Skin of body (tissue), 2 donors: ENCODE results near the gene ADCY10. TPM values are rescaled to one million over a fixed set of nuclear protein-coding genes. Genes with fewer than 3 reads are reported as not detected.
"Not testable (repeated sequence)": the region's sequence is repeated elsewhere in the genome, so short reads cannot be mapped to it uniquely, and the experiment has no call there.

Source experiments
- DNase-seq: peaks from one replicate; lab custom pipeline; 2025; lab: John Stamatoyannopoulos, UW
- total RNA-seq: library from RNA; depleted of rRNA; stranded (reverse); fragments of >200 nt; gene quantifications from one replicate; pipeline ENCODE4 v1.2.3, GENCODE V29; 2014

ADCY10 gene
- total RNA-seq, 1 donor from 2014 or later, result 0.20 TPM

DNA sequence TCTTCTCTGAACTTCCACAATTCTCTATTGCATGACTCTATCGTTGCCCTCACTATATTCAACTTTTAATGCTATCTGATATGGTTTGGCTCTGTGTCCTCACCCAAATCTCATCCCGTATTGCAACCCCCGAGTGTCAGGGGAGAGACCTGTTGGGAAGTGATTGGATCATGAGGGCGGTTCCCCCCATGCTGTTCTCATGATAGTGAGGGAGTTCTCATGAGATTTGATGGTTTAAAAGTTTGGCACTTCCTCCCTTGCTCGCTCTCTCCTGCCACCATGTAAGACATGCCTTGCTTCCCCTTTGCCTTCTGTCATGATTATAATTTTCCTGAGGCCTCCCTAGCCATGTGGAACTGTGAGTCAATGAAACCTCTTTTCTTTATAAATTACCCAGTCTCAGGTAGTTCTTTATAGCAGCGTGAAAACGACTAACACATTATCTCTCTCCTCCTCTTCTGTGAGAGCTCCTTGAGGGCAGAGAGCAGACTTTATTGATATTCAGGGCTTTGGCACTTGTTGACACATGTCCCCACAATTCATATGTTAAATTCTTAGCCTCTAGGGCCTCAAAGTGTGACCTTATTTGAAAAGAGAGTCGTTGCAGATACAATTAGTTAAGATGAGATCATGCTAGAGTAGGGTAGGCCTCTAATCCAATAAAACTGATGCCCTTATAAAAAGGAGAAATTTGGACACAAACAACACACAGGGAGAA, 52.1 kb downstream of the ADCY10 start:
- DNase-seq, result no peak

- DNase-seq, result no peak
These were observed 53.6 kb downstream of the ADCY10 start for GRCh38 chr1:167860231-167860923.

DNA sequence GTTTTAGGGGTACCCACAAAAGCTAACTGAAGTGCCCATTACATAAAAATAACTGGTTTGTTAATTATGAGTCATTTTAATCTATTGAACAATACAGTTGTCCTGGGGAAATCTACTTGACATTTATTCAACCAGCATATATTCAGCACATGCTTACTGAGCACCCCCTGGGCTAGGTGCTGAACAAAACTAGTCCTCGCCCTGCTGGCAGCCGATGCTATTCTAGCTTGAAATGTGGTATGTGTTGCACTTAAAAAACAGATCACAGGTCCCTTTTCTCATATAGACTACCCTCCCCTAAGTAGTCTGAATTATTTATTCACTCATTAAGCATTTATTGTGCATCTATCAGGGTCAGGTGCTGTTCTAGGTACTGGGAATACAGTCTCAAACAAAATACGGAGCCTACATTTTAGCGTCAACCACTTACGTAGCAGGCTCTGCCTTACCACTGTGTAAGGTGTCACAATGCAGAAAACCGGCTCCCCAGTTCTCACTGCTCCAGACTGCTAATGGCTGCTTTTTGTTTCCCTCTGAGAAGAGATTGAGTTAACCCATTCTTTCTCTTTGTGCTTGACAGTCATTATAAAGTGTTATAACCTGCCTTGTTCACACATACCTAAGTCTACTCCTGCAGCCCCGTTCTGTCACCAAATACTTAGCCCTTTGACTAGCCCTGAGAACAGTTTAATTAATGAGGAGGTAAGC, 57.1 kb downstream of the ADCY10 start:
- no peak for DNase-seq

DNA sequence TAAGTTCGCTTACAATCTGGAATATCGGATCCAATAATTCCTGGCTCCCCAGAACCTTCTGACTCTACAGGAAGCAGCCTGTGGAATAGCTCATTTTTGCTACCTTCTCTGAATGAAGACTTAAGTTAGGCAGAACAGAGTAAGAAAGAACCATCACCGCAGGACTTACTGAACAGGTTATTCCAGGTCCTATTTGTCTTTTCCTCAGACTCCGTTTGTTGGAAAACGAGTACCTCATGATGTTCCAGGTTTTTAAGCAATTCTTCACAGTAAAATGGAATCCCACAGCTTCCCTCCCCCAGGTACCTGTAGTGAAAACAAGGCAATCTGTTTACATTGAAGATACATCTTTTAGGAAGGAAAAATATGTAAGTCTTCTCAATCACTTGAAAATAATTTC, 59.8 kb downstream of the ADCY10 start:
- no peak for DNase-seq

- DNase-seq, result no peak
These were observed 64.3 kb downstream of the ADCY10 start for GRCh38 chr1:167849666-167850065.

DNA sequence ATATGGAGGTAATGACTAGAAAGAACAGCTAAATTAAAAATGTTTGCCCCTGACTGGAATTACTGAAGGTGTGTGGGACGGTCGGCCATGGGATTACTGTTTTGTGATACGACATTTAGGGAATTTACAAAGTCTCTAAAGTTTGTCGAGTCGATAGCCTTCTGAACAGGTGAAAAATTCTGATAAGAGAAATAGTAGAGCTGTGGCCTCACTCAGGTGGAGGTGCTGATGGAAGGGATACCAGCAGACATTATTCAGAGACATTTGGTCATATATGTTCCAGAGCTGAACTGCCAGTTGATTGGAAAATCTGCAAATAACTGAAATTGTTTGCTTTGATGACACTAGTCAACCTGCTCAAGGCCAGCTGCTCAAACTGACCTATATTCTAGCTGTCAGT, 71.1 kb downstream of the ADCY10 start:
- no peak for DNase-seq

DNA sequence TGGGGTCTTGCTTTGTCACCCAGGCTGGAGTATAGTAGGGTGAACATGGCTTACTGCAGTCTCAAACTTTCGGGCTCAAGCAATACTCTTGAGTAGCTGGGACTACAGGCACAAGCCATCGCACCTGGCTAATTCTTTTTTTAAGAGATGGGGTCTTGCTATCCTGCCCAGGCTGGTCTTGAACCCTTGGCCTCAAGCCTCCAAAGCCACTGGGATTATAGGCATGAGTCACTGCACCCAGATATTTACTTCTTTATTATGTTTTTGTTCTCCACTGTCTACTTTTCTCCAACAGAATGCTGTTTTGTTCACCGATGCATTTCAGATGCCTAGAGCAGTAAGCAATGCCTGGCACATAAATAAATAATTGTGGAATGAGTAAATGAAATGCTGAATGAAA, 72.4 kb downstream of the ADCY10 start:
- no peak for DNase-seq

- no peak for DNase-seq
These were observed 74.9 kb downstream of the ADCY10 start for GRCh38 chr1:167839009-167839408.

- no peak for DNase-seq
These were observed 76.6 kb downstream of the ADCY10 start for GRCh38 chr1:167837326-167837725.

DNA sequence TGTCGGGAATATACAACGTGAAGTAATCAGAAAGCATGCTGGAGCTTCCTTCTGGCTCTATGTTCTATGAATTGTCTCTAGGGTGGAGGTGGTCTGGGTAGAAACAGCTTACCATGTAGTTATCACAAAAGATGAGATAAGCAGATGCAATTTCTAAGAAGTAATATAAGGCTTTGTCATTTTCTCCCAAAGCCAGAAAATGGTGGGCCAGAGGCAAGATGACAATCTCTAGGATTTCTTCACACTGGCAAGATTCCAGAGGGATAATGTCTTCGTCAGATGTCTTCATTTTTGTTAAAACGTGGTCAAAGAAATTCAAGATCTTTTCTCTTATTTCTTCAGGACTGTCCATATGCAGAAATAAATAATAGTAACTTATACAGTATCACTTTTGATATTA, 77.7 kb downstream of the ADCY10 start:
- DNase-seq, result no peak

DNA sequence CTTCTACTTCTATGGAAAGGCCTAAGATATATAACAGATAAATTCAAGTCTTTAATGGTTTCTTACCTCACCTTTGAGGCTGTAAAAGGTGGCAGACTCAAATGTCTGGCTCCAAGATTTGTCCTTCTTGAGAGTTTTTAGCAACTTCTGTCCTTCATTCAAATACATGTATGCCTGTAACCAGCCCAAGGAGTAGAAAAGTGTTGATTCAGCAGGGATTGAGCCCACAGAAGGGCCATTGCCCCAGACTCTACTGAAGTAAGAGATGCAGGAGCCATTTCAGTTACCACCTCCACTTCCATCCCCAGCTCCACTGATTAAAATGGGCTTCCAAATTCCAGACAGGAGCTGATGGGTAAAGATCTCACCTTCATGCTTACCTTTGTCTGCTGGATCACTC, 80.0 kb downstream of the ADCY10 start:
- DNase-seq, result no peak

GRCh38 chr1:167832693-167833092, 81.2 kb downstream of the ADCY10 start:
- no peak for DNase-seq

DNA sequence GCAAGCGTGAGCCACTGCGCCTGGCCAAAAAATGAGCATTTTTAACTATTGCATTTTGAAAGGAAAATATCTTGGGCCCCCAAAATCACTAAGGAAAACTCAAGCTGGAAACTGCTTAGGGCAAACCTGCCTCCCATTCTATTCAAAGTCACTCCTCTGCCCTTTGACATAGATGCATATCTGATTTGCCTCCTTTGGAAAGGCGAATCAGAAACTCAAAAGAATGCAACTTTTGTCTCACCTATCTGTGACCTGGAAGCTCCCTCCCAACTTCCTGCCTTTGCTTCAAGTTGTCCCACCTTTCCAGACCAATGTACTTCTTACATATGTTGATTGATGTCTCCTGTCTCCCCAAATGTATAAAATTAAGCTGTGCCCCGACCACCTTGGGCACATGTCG, 83.3 kb downstream of the ADCY10 start:
- DNase-seq, result not testable (repeated sequence)

GRCh38 chr1:167829868-167830267, 84.1 kb downstream of the ADCY10 start:
- DNase-seq, result no peak

DNA sequence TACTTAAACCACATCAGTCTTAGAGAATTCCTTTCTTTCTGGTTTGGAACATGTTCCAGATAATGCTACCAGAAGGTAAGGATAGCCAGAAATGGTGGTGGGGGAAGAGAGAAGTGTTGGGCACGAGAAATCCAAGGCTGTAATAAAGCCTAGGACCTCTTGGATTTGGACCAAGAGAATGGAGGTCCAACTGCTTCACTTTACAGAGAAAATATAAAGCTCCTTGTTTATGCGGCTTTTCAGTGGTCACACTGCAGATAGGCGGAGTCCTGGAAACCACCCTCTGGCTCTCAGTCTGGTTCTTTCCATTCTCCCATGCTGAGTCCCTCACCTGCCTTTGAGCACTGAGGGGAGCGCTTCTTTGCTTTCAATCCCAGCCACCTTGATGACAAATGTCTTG, 87.8 kb downstream of the ADCY10 start:
- no peak for DNase-seq

GRCh38 chr1:167825419-167826079, 88.4 kb downstream of the ADCY10 start:
- no peak for DNase-seq

- DNase-seq, result no peak
These were observed 89.7 kb downstream of the ADCY10 start for GRCh38 chr1:167824163-167824794.

GRCh38 chr1:167821969-167822685, 91.8 kb downstream of the ADCY10 start:
- no peak for DNase-seq

- no peak for DNase-seq
These were observed 92.6 kb downstream of the ADCY10 start for GRCh38 chr1:167821356-167821685.

GRCh38 chr1:167820684-167821355, 93.1 kb downstream of the ADCY10 start:
- DNase-seq, result no peak
